GM12878 (cell line): ENCODE measurements around the gene CYP4F11. TPM values are rescaled to one million over a fixed set of nuclear protein-coding genes. Genes with fewer than 3 reads are reported as not detected.

Source experiments
- ATAC-seq: fragments of 200-7000 bp; cut with Tn5 transposase; 3 replicates; pipeline ENCODE4 v1.9.1; 2020; ENCODE audit warnings: mild to moderate bottlenecking, moderate library complexity
- BruUV-seq: library from RNA; stranded (reverse); fragments of 400-500 nt; replicated peaks from 2 replicates; lab custom pipeline; 2021; lab: Mats Ljungman, UMichigan
- CTCF ChIA-PET: fragments of 300-600 bp; sonication (Branson Sonifier 250); formaldehyde crosslinking; extraction: SDS; loops from one replicate; lab custom pipeline; 2021; ENCODE audit warnings: inconsistent platforms; lab: Yijun Ruan, JAX
- POLR2A ChIA-PET: fragments of 350-600 bp; formaldehyde crosslinking; extraction: SDS; loops from one replicate; lab custom pipeline; 2021; ENCODE audit warnings: inconsistent platforms; lab: Charles Lee
- RAD21 ChIA-PET: fragments of 300-600 bp; sonication (Branson Sonifier 250); formaldehyde crosslinking; loops from one replicate; lab custom pipeline; 2023; ENCODE audit warnings: antibody characterized with exemption; ENCODE audit not compliant: unreplicated experiment; lab: Charles Lee
- SMC1A ChIA-PET: fragments of 300-600 bp; sonication (Branson Sonifier 250); formaldehyde crosslinking; loops from one replicate; lab custom pipeline; 2023; ENCODE audit not compliant: unreplicated experiment, uncharacterized antibody; lab: Charles Lee
- DNase-seq: peaks from one replicate; pipeline ENCODE4 v3.0.0-alpha.2; 2011; ENCODE audit warnings: low read depth, low spot score
- FAIRE-seq: peaks from 3 replicates; lab custom pipeline; 2011; peaks lifted over from hg19 to GRCh38; lab: Jason Lieb, UNC
- H2AFZ ChIP-seq: 2 replicates; pipeline ENCODE4 v1.6.0; 2011; ENCODE audit warnings: low read depth, low read length, control low read depth; ENCODE audit not compliant: control insufficient read depth
- H3K27ac ChIP-seq: 2 replicates; pipeline ENCODE4 v1.5.1; 2011; ENCODE audit warnings: control low read depth; ENCODE audit not compliant: control insufficient read depth, insufficient read depth
- H3K27me3 ChIP-seq, 2 experiments: replicated peaks in 1 of 2; 2 replicates each; pipeline versions ENCODE4 v1.6.0 to v1.6.1; 2011; ENCODE audit warnings: low read length in 1 of 2; ENCODE audit not compliant: control insufficient read depth in 2 of 2, insufficient read depth in 2 of 2
- H3K36me3 ChIP-seq, 2 experiments: 2 replicates each; pipeline ENCODE4 v1.5.1; 2011; ENCODE audit warnings: low read length in 1 of 2; ENCODE audit not compliant: control insufficient read depth in 2 of 2, insufficient read depth in 2 of 2
- H3K4me1 ChIP-seq: 2 replicates; pipeline ENCODE4 v1.6.1; 2011; ENCODE audit warnings: mild to moderate bottlenecking, low read length, moderate library complexity, mixed read lengths; ENCODE audit not compliant: control insufficient read depth, insufficient read depth
- H3K4me2 ChIP-seq: 2 replicates; pipeline ENCODE4 v1.6.0; 2011; ENCODE audit warnings: control low read depth; ENCODE audit not compliant: control insufficient read depth, insufficient read depth
- H3K4me3 ChIP-seq: fragments of 200-600 bp; sonication (generic); 2 replicates; pipeline ENCODE4 v1.5.1; 2016
- H3K79me2 ChIP-seq: 2 replicates; pipeline ENCODE4 v1.6.0; 2011; ENCODE audit warnings: low read length; ENCODE audit not compliant: control insufficient read depth, insufficient read depth
- H3K9ac ChIP-seq: 2 replicates; pipeline ENCODE4 v1.8.0; 2011; ENCODE audit warnings: low read length, control low read depth, mixed read lengths; ENCODE audit not compliant: control insufficient read depth, insufficient read depth
- H3K9me3 ChIP-seq: replicated peaks from 3 replicates; pipeline ENCODE4 v1.5.1; 2011; ENCODE audit warnings: mild to moderate bottlenecking, low read length; ENCODE audit not compliant: control insufficient read depth, insufficient read depth
- H4K20me1 ChIP-seq: 2 replicates; pipeline ENCODE4 v1.6.0; 2011; ENCODE audit not compliant: control insufficient read depth, insufficient read depth
- CBX3 ChIP-seq: fragments of 200-600 bp; sonication (generic); IDR thresholded peaks from 2 replicates; pipeline ENCODE4 v1.6.1; 2016; ENCODE audit warnings: low read depth, borderline replicate concordance
- CREB1 ChIP-seq: IDR thresholded peaks from 2 replicates; pipeline ENCODE4 v1.6.1; 2012; ENCODE audit warnings: low read depth, mild to moderate bottlenecking, inconsistent platforms
- DPF2 ChIP-seq: fragments of 450-650 bp; IDR thresholded peaks from 2 replicates; pipeline ENCODE4 v1.6.1; 2017; ENCODE audit warnings: mild to moderate bottlenecking
- EZH2 ChIP-seq: IDR thresholded peaks from 2 replicates; pipeline ENCODE4 v1.6.1; 2012; ENCODE audit warnings: low read depth, mild to moderate bottlenecking, control low read depth, inconsistent platforms, low read length, borderline replicate concordance; ENCODE audit not compliant: control insufficient read depth
- FOXK2 ChIP-seq: fragments of 450-650 bp; IDR thresholded peaks from 2 replicates; pipeline ENCODE4 v1.6.1; 2017; ENCODE audit warnings: mild to moderate bottlenecking, moderate library complexity
- HCFC1 ChIP-seq: fragments of 150-350 bp; IDR thresholded peaks from 2 replicates; pipeline ENCODE4 v1.6.1; 2014; ENCODE audit warnings: low read length
- IRF5 ChIP-seq: fragments of 450-650 bp; IDR thresholded peaks from 2 replicates; pipeline ENCODE4 v1.6.1; 2017; ENCODE audit warnings: borderline replicate concordance
- MAX ChIP-seq: IDR thresholded peaks from 2 replicates; pipeline ENCODE4 v1.6.1; 2012; ENCODE audit warnings: low read depth, low read length, improper control_type of control experiment
- MTA2 ChIP-seq: fragments of 450-650 bp; IDR thresholded peaks from 2 replicates; pipeline ENCODE4 v1.6.1; 2016; ENCODE audit warnings: low read depth, mild to moderate bottlenecking, moderate library complexity
- NFYB ChIP-seq: IDR thresholded peaks from 2 replicates; pipeline ENCODE4 v1.6.1; 2011; ENCODE audit warnings: low read depth, mild to moderate bottlenecking, low read length, improper control_type of control experiment, moderate library complexity; ENCODE audit not compliant: insufficient read depth
- NR2C2 ChIP-seq: IDR thresholded peaks from 2 replicates; pipeline ENCODE4 v1.6.1; 2011; ENCODE audit warnings: borderline replicate concordance, low read depth; ENCODE audit not compliant: control insufficient read depth, insufficient read length
- RB1 ChIP-seq: fragments of 450-650 bp; formaldehyde crosslinking; IDR thresholded peaks from 2 replicates; pipeline ENCODE4 v1.6.1; 2017; ENCODE audit warnings: mild to moderate bottlenecking, borderline replicate concordance
- SMARCA5 ChIP-seq: fragments of 450-650 bp; IDR thresholded peaks from 2 replicates; pipeline ENCODE4 v1.6.1; 2017; ENCODE audit warnings: mild to moderate bottlenecking
- SUZ12 ChIP-seq: fragments of 200-600 bp; sonication (generic); IDR thresholded peaks from one replicate; pipeline ENCODE4 v1.6.1; 2018; ENCODE audit warnings: antibody characterized with exemption, mild to moderate bottlenecking; ENCODE audit not compliant: unreplicated experiment
- TBL1XR1 ChIP-seq: IDR thresholded peaks from 2 replicates; pipeline ENCODE4 v1.6.1; 2012; ENCODE audit warnings: low read depth, low read length, improper control_type of control experiment
- YBX1 ChIP-seq: fragments of 450-650 bp; IDR thresholded peaks from 2 replicates; pipeline ENCODE4 v1.6.1; 2016; ENCODE audit warnings: antibody characterized with exemption
- WGBS: methylation state at CpG from one replicate; pipeline ENCODE4 v1.1.6; 2016; ENCODE audit warnings: low lambda C conversion rate; ENCODE audit not compliant: insufficient replicate concordance, insufficient coverage; ENCODE audit errors: missing lambda C conversion rate; 5-methylcytosine and 5-hydroxymethylcytosine counted together
- in situ Hi-C: fragments of 300-500 bp; cut with MboI; formaldehyde crosslinking; loops from 9 replicates; pipeline ENCODE4 v1.14.3; 2018; ENCODE audit warnings: mixed read lengths
- intact Hi-C: fragments of 100-400 bp; cut with micrococcal nuclease; formaldehyde crosslinking; loops from one replicate; pipeline ENCODE4 v1.14.2; 2022; ENCODE audit not compliant: unreplicated experiment
- polyA plus RNA-seq, 11 experiments: library from polyadenylated mRNA; depleted of rRNA in 4 of 11; unstranded in 6 of 11; stranded (reverse) in 5 of 11; fragments of >200 nt; fragmentation: Nextera tagmentation in 4 of 11; fragmentation: Illumina TruSeq in 1 of 11; extraction: Ambion mirVana in 4 of 11; extraction: Trizol in 1 of 11; gene quantifications; 1 replicate in 1 of 11; 2 replicates in 10 of 11; pipeline versions ENCODE4 v1.2.1 to v1.2.3, GENCODE V29; 2011 to 2016; ENCODE audit warnings: inconsistent platforms in 2 of 11, missing spikeins in 2 of 11, low read depth in 1 of 11
- total RNA-seq, 4 experiments: library from RNA; depleted of rRNA in 3 of 4; stranded (reverse); fragments of >200 nt in 3 of 4; fragmentation: Illumina TruSeq in 1 of 4; extraction: Trizol in 1 of 4; gene quantifications; 2 replicates each; pipeline versions ENCODE4 v1.2.1 to v1.2.3, GENCODE V29; 2013 to 2021
- TF ChIP-seq, protein P1 (sequence below): fragments of 450-650 bp; IDR thresholded peaks from 2 replicates; pipeline ENCODE4 v1.6.1; 2017; ENCODE audit warnings: antibody characterized with exemption, mild to moderate bottlenecking, moderate library complexity
- TF ChIP-seq, protein P2 (sequence below): fragments of 450-650 bp; IDR thresholded peaks from 2 replicates; pipeline ENCODE4 v1.6.1; 2016; ENCODE audit warnings: mild to moderate bottlenecking, moderate library complexity, borderline replicate concordance

Gene CYP4F11
- total and polyA plus RNA-seq, 10 of the 15 experiments (the other 5 are each of a cell fraction or from before 2014, with no cell fraction given) = not detected

DNA sequence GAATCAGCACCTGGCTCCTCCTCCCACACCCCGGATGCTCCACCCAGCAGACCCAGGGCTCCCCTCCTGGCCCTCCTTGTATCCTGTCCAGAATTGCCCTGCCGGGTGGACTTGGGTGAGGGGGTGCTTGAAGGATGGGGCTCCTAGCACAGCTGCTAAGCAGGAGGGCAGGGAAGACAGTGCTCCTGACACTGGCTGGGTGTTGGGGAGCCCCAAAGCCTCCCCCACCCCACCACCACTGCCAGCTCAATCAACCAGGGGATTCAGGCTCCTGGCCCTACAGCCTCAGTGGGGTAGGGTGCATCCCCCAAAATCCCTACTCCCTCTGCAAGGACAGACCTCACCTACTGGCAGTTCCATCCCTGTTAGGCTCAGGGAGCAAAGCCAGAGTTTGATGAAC lies 2.6 kb upstream of the CYP4F11 start:
- POLR2A ChIA-PET = no interaction called here
- no peaks in the 10 kb centered on the region for H3K79me2 ChIP-seq
- TF ChIP-seq FOXK2 = no peak
- TF ChIP-seq RB1 = no peak
- TF ChIP-seq DPF2 = no peak
- no peak for TF ChIP-seq SUZ12
- no peak for TF ChIP-seq SMARCA5
- no peak for TF ChIP-seq HCFC1
- TF ChIP-seq, protein P1, sequence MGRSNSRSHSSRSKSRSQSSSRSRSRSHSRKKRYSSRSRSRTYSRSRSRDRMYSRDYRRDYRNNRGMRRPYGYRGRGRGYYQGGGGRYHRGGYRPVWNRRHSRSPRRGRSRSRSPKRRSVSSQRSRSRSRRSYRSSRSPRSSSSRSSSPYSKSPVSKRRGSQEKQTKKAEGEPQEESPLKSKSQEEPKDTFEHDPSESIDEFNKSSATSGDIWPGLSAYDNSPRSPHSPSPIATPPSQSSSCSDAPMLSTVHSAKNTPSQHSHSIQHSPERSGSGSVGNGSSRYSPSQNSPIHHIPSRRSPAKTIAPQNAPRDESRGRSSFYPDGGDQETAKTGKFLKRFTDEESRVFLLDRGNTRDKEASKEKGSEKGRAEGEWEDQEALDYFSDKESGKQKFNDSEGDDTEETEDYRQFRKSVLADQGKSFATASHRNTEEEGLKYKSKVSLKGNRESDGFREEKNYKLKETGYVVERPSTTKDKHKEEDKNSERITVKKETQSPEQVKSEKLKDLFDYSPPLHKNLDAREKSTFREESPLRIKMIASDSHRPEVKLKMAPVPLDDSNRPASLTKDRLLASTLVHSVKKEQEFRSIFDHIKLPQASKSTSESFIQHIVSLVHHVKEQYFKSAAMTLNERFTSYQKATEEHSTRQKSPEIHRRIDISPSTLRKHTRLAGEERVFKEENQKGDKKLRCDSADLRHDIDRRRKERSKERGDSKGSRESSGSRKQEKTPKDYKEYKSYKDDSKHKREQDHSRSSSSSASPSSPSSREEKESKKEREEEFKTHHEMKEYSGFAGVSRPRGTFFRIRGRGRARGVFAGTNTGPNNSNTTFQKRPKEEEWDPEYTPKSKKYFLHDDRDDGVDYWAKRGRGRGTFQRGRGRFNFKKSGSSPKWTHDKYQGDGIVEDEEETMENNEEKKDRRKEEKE = no peak
- no peak for TF ChIP-seq CBX3
- TF ChIP-seq NR2C2 = no peak
- TF ChIP-seq CREB1 = no peak
- no peak for TF ChIP-seq MTA2
- TF ChIP-seq NFYB = no peak
- TF ChIP-seq IRF5 = no peak
- TF ChIP-seq TBL1XR1 = no peak
- TF ChIP-seq, protein P2, sequence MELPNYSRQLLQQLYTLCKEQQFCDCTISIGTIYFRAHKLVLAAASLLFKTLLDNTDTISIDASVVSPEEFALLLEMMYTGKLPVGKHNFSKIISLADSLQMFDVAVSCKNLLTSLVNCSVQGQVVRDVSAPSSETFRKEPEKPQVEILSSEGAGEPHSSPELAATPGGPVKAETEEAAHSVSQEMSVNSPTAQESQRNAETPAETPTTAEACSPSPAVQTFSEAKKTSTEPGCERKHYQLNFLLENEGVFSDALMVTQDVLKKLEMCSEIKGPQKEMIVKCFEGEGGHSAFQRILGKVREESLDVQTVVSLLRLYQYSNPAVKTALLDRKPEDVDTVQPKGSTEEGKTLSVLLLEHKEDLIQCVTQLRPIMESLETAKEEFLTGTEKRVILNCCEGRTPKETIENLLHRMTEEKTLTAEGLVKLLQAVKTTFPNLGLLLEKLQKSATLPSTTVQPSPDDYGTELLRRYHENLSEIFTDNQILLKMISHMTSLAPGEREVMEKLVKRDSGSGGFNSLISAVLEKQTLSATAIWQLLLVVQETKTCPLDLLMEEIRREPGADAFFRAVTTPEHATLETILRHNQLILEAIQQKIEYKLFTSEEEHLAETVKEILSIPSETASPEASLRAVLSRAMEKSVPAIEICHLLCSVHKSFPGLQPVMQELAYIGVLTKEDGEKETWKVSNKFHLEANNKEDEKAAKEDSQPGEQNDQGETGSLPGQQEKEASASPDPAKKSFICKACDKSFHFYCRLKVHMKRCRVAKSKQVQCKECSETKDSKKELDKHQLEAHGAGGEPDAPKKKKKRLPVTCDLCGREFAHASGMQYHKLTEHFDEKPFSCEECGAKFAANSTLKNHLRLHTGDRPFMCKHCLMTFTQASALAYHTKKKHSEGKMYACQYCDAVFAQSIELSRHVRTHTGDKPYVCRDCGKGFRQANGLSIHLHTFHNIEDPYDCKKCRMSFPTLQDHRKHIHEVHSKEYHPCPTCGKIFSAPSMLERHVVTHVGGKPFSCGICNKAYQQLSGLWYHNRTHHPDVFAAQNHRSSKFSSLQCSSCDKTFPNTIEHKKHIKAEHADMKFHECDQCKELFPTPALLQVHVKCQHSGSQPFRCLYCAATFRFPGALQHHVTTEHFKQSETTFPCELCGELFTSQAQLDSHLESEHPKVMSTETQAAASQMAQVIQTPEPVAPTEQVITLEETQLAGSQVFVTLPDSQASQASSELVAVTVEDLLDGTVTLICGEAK = no peak
- no peak for TF ChIP-seq YBX1
- TF ChIP-seq MAX = no peak
- no peak for TF ChIP-seq EZH2
- RAD21 ChIA-PET = no interaction called here
- no peak for ATAC-seq
- H3K9ac ChIP-seq = no peak overlapping the region
- H3K27me3 ChIP-seq = no peaks in the 10 kb centered on the region; a peak in 1 of 4 replicates
- no peak overlapping the region for H3K4me3 ChIP-seq
- H3K4me2 ChIP-seq = no peak overlapping the region
- intact Hi-C loops = no loop called here
- 6% methylated on average over 2 of the region's 2 CpGs for WGBS
- SMC1A ChIA-PET = no interaction called here
- FAIRE-seq = no peak
- no peaks in the 10 kb centered on the region for H4K20me1 ChIP-seq
- H2AFZ ChIP-seq = no peak overlapping the region
- in situ Hi-C loops = no loop called here
- no peaks in the 10 kb centered on the region for H3K4me1 ChIP-seq
- DNase-seq = no peak
- H3K27ac ChIP-seq = no peak overlapping the region
- H3K36me3 ChIP-seq = no peaks in the 10 kb centered on the region
- BruUV-seq = no TSS peak
- CTCF ChIA-PET = no interaction called here
- H3K9me3 ChIP-seq = no peaks in the 10 kb centered on the region; the same call in 2 of the 3 replicates
